NOMO-1 treated with dmso at 0.1 percent for 144 hours (cell line): ENCODE results near the gene AMER1.

Experiments used
- DNase-seq: peaks from one replicate; lab custom pipeline; 2025; ENCODE audit not compliant: unreplicated experiment; lab: John Stamatoyannopoulos, UW

Gene AMER1

DNA sequence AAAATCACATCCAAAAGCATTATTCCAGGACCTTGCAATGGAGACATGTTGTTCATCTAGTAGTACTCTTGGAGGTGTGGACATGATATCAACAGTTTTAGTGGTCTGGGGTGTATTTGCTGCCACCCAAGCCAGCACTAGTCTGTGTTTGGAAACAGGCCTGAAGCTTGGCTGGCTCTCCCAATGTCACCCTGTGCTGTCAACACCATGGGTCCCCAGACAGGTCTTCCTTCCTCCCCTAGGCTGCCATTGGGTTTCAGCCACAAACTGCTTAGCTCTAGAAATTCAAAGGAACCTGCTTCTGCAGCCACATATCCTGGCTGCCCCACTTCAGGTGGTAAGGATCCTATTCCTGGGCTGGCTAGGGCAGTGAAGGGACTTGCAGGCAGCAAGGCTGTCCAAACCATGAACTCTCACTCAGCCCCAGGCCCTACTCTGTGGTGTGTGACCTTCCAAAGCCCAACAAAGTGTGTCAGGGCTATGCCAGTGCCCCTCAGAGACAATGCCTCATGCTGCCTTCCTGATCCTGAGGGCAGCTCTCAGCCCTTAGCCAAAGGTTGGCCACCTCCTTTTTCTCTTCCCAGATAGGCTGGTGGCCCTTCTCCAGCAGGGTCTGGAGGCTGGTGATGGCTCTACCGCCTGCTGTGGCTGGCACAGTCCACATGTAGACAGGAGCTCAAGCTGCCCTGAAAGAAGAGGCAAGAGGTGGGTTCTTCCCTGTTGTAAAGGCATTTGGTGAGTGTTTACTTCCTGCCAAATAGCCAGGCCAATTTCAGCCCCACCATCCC is 18.3 kb downstream of the AMER1 start:
- no peak for DNase-seq

DNA sequence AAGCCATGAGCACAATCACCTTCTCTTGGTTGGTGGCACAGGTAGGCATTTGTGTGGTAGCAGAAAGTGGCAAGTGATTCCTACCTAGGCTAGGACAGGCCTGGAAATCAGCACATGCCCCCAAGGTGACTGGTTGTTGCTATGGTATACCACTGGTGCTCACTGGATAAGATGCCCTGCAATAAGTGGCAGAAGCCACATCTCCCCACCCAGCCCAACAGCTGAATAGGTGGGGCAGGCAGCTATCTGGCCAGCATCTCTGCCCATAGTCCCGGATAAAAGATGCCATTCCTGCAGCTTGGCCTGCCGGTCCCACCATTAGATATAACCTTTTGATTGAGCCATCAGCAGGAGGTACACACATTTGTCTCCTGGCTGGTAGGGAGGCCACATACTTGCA is 21.1 kb downstream of the AMER1 start:
- no peak for DNase-seq

- DNase-seq = no peak
Observed at GRCh38 chrX:64182208-64182607, 23.3 kb downstream of the AMER1 start.

- DNase-seq = no peak
Observed at GRCh38 chrX:64176876-64177275, 28.6 kb downstream of the AMER1 start.

GRCh38 chrX:64169988-64170387 is 35.5 kb downstream of the AMER1 start:
- DNase-seq = no peak

- no peak for DNase-seq
Observed at GRCh38 chrX:64152857-64153256, 52.7 kb downstream of the AMER1 start.

DNA sequence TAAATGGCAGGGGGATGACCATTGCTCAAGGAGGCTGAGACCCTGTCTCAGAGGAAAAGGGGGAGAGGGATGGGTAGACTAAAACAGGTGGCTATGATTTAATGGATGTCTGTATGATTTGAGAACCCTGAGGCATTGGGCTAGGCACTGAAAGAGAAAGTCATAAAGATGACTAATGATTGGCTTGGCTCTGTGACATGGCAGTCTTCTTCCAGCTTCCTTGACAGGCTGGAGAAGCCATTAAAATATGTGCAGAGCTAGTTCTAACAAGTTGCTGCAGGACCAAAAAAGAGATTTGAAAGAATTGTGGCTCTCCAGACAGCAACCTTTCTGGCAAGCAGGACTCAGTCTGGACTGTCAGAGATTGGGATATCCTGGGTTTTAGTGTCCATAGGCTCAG is 53.6 kb downstream of the AMER1 start:
- no peak for DNase-seq

DNA sequence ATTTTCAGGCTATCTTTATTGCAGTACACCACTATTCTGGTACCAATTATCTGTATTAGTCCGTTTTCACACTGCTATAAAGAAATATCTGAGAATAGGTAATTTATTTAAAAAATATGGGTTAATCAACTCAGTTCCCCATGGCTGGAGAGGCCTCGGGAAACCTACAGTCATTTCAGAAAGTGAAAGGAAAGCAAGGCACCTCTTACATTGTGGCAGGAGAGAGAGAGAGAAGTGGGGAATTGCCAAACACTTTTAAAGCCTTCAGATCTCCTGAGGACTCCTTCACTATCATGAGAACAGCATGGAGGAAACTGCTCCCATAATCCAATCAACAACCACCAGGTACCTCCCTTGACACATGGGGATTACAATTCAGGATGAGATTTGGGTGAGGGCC is 54.7 kb downstream of the AMER1 start:
- DNase-seq = no peak
